SH-SY5Y (cell line): ENCODE results near the gene NOLC1.

ENCODE experiments used
- GATA2 ChIP-seq: IDR thresholded peaks from 2 replicates; pipeline ENCODE4 v1.6.1; 2011; ENCODE audit warnings: mild to moderate bottlenecking, low read depth, low read length
- GATA3 ChIP-seq: IDR thresholded peaks from 2 replicates; pipeline ENCODE4 v1.6.1; 2011; ENCODE audit warnings: low read depth, mild to moderate bottlenecking, low read length, moderate library complexity

NOLC1 gene

GRCh38 chr10:102154466-102155116 lies 2.4 kb downstream of the NOLC1 start:
- TF ChIP-seq GATA3 (no peak), GATA2 (no peak)

GRCh38 chr10:102157224-102157623 lies 5.0 kb downstream of the NOLC1 start:
- TF ChIP-seq GATA3 (no peak), GATA2 (no peak)

DNA sequence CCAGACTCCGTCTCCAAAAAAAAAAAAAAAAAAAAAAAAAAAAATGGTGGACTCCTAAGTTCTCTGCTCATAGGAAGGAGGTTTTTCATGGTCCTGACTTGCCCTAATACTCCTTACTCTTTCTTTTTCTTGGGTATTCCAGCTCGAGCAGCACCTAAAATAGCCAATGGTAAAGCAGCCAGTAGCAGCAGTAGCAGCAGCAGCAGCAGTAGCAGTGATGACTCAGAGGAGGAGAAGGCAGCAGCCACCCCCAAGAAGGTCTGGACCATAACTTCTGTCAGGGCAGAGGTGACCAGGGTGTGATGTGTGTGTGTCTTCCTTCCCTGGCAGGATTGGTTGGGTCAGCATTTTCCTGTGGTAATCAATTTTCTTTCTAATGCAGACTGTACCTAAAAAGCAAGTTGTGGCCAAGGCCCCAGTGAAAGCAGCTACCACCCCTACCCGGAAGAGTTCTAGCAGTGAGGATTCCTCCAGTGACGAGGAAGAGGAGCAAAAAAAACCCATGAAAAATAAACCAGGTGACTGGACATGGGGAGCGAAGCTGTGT lies 6.9 kb downstream of the NOLC1 start:
- TF ChIP-seq GATA3 (no peak), GATA2 (no peak)

- TF ChIP-seq GATA2: no peak
- TF ChIP-seq GATA3: no peak
These were observed 7.6 kb downstream of the NOLC1 start for GRCh38 chr10:102159831-102160230.

DNA sequence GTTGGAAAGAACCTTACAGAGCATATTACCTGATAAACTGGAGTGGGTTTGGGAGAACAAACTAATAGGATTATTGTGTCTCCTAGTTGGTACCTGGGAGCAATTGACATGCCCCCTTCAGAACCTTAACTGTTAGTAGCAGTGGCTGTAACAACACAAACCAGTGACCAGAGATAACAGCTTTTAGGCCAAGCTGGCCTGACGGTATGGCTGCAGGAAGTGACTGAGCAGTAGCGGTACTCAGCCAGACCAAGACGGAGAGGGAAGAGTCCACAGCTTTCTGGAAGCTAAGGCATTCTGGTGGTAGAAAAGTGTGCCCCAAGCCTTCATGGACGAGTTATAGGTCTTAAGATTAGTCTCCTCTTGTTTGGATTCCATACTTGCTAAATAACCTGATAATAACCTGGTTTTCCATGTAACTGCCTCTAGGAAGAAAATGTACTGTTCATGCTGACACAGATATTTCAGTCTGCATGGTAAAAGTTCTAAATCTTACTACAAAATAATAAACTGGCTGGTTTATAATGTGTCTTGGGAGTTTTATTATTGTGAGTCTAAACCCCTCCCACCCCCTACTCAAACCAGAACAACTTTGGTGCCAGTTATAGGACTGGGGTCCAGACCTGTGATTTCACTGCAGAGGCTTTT lies 11.3 kb downstream of the NOLC1 start:
- TF ChIP-seq GATA3: no peak
- no peak for TF ChIP-seq GATA2

GRCh38 chr10:102167861-102168260 lies 15.7 kb downstream of the NOLC1 start:
- TF ChIP-seq GATA3 (no peak), GATA2 (no peak)

- TF ChIP-seq GATA3 (no peak), GATA2 (no peak)
These were observed 18.4 kb downstream of the NOLC1 start for GRCh38 chr10:102170602-102171001.

DNA sequence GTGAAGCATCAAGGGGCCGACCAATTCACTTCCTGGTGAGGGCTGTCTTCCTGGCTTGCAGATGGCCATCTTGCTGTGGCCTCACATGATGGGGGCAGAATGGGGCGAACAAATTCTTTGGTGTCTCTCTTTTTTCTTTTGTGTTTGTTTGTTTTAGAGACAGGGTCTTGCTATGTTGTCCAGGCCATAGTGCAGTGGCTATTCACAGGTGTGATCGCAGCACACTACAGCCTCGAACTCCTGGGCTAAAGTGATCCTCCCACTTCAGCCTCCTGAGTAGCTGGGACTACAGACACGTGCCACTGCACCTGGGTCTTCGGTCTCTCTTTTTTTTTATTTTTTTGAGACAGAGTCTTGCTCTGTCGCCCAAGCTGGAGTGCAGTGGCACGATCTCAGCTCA lies 20.1 kb downstream of the NOLC1 start:
- no peak for TF ChIP-seq GATA2
- TF ChIP-seq GATA3: no peak

GRCh38 chr10:102175415-102175814 lies 23.2 kb downstream of the NOLC1 start:
- no peak for TF ChIP-seq GATA3
- no peak for TF ChIP-seq GATA2

- TF ChIP-seq GATA2 (no peak), GATA3 (no peak)
These were observed 32.4 kb downstream of the NOLC1 start for GRCh38 chr10:102184606-102185005.

- TF ChIP-seq GATA2 (no peak), GATA3 (no peak)
These were observed 33.1 kb downstream of the NOLC1 start for GRCh38 chr10:102185272-102185671.

DNA sequence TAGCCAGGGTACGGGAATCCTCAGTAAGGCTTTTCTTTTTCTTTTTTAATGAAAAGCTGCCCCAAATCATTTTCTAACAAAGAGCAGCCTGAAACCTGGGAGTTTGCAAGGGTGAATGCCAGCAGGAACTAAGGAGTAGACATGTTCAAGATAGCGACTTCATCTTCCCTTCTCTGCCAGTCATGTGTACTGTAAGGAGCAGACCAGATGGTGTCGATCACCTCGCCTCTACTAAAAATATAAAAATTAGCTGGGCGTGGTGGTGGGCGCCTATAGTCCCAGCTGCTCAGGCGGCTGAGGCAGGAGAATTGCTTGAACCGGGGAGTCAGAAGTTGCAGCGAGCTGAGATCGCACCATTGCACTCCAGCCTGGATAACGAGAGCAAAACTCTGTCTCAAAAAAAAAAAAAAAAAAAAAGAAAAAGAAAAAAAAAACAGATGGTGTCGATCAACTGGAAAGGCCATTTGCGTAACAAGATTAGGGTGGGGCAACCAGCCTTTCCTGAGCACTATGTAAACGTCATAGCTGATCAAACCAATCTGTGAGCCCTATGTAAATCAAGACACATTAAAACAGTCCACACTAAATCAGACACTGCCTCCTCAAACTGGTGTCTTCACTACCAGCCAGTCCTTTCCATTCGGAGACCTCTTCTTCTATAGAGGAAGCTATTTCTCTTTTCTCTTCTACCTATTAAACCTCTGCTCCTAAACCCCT lies 33.8 kb downstream of the NOLC1 start:
- TF ChIP-seq GATA3: no peak
- TF ChIP-seq GATA2: no peak

- TF ChIP-seq GATA3: no peak
- no peak for TF ChIP-seq GATA2
These were observed 36.2 kb downstream of the NOLC1 start for GRCh38 chr10:102188298-102188940.

DNA sequence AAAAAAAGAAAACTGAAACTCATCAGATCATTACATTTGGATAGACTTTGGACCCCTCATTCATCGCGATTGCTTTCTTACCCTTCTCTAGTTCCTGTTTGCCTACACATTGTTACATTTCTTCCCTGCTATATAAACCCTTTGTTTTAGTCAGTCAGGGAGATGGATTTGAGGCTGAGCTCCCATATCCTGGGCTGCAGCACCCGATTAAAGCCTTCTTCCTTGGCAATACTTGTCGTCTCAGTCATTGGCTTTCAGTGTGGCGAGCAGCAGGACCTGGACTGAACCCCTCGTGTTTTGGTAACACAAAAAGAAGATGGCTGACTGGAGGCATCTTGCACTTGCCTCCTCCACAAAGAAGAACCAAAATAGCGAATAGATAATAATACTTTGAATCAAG lies 39.8 kb downstream of the NOLC1 start:
- TF ChIP-seq GATA3 (no peak), GATA2 (no peak)
